Stimulated activated CD8-positive, alpha-beta memory T cell treated with anti-CD3 and anti-CD28 coated beads, Interleukin-4, amount 100 ng/mL, for 48 hours (primary cell): ENCODE measurements around the gene NOS3.

ENCODE experiments used
- DNase-seq: peaks from one replicate; pipeline ENCODE4 v3.0.0-alpha.2; 2020

Gene NOS3

DNA sequence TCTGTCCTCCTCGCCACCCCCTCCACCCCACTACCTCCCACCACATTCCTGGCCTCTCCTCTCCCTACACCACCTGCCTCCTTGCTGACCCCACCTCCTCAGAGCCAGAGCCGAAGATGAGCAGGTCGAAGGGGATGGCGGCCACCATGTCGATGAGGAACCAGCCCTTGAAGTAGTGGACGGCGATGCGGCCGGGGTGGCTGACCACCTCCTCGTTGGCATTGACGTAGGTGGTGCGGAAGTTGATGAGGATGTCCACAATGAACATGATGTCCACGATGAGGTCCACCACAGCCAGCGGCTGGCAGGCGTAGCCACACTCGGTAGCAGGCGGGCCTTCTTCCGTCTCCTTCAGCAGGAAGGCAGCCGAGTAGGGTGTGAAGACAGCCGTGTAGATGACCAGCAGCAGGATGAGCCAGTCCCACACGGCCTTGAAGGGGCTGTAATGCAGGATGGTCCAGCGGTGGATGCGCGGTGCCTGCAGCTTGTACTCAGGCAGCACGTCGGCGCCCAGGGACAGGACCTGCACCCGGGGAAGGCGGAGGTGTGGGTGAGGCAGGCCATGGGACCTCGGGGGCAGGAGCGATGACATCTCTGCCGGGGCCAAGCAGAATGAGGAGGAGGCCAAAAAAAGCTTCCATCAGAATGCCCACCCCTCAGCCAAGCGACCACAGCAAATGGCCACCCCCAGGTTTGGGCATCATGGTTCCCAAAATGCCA is 38.3 kb upstream of the NOS3 start:
- DNase-seq, result no peak

DNA sequence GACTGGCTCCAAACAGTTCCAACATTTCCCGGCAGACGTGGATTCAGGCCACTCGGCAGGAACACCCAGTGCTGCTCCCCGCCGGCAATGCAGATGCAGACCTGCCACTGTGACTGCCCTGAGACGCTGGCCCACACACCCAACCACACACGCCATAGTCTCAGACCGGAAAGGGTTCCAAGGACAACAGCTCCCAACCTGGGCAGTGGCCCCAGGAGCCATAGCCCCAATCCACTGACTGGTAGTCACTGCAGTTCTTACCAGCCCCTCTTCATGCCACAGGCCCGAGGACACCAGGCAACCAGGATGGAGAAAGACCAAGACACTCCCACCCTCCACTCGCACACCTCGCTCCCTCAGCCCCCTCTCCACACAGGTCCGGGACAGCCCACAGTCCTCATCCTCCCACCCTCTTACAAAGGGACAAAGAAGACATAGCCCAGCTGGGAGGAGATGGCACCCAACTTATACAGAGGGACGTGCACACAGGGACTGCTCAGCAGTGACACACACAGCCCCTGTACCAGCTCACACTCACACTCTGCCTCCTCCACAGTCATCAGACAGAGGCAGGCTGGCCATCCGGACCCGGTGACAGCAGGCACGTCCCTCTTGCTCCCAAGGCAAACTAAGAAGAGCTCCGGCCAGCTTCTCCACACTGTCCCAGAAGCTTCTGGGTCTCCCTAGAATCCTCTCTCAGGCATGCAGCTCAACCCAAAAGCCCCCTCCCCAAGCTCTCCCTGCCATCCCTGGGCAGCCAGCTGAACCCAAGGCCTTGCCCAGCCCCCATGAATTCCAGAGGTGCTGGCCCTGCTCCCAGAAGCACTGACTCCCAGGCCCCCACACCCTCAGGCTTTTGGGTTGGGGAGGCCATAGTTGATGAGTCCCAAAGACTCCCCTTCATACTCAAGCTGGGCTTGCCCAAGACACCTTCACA is 37.5 kb upstream of the NOS3 start:
- DNase-seq, result no peak

DNA sequence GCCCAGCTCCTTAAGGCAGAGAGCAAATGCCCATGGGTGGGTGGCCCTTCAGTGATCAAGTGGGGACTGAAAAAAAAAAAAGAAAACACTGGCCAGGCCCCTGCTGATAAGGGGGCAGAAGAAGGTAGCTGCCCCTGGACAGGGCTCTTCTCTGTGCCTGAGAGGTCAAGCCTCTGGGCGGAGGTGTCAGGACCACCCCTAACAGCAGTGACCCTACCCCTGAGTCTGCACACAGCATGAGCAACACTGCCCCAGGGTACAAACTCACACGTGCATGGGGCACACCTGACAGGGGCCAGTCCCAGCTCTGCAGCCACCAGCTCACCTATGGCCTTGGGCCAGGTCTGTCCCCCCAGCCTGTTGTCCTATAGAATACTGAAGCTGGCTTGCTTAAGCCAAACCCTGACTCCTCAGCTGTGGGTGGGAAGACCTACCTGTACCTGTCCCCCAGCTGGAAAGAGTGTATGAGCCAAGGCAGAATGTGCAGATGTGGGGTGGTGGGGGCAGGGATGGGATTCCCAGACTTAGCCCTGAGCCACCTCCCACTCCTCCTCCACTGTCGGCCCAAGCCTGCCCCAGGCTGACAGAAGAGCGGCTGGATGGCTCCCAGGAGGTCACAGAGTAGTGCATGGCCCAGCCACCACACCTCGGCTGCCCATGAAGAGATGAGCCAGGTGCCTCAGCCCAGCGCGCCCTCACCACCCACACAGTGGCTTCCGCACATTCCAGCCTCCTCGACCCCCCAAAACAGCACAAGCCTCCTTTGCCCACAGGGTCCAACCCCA is 36.4 kb upstream of the NOS3 start:
- no peak for DNase-seq

DNA sequence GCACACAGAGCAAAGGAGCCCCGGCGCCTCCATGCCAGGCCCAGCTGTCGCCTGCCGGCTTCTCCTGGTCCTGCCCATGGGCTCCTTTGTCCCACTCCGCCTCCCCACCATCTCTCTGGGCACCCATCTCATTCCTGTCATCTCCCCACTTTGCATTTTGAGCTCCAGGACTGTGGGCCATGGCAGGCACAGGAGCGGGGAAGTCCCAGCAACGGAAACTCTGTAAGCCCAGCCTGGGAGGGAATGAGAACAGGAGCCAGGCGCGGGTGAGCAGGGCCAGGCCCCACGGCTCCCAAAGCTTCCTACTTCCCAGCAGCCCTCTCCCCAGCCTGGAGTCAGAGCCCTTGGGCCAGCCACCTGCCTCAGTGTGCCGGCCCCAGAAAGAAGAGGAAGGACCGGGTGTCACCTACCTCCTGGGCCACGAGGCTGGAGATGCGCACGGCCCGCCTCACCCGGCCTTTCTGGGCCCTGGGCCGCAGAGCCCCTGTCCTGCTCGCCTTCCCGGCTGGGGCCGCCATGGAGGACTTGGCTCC is 35.8 kb upstream of the NOS3 start:
- no peak for DNase-seq

DNA sequence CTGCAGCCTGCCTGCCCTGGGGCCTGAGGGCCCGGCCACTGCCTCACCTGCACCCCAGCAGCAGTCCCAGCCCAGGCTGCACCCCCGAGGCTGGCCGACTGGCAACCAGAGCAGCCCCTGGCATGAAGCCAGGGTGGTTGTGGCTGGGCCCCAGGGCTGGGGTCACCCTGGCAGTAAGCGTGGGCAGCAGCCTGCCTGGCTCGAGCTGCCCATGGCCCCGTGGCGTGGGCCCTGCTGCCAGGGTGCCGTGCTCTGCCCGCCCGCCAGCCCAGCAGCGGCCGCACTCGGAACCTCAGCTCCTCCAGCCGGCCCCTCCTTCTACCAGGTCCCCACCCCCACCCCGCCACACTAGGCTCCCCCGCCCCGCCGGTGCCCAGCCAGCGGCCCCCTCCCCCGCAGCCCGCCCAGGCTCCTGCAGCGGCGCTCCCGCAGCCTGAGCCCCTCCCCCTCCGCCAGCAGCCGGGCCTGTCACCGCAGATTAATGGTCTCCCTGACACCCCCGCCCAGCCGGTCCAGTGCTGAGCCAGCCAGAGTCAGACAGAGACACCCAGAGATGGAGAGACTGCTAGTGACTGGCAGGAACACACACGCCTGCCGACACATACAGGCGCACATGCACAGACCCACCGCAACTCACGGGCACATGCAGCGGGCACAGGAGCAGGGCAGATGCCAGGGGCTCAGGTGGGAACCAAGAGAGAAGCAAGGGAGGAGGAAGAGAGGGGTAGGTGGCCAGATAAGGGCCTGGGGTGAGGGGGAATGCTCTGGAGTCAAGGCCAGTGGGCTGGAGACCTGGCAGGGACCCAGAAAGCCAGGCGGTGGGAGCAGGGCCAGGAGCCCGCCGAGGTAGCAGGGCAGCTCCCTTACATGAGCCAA is 35.1 kb upstream of the NOS3 start:
- no peak for DNase-seq

DNA sequence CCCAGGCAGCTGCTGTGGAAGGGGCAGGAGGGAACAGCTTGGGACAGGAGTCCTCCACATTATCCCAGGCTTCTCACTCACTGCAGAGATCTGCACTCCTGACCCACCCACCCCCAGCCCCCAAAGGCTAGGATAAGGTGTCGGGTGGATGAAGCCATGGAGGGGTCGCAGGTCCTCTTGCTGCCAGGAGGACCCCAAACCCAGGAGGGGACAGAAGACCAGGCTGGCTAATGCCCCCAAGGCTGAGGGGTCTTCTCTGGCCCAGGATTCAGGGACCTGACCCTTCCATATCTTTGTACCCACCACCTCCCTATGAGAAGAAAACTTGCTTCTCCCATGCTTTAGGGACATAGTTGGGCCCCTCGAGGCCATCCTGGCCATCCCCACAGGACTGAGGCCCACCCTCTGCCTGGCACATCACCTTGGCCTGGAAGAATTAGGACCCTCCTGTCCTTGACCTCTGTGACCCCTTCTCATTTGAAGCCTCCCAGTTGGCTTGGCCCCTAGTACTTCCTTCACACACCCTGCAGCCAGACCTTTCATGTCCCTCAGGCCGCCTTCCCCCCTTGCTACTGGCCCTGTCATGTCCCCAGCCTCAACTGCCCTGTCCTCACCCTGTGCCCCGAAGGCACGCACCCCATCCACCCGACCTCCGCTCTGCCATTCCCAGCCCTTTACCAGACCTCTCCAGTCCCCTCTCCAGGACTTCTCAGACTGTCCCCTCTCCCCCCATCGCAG is 34.3 kb upstream of the NOS3 start:
- DNase-seq, result no peak

DNA sequence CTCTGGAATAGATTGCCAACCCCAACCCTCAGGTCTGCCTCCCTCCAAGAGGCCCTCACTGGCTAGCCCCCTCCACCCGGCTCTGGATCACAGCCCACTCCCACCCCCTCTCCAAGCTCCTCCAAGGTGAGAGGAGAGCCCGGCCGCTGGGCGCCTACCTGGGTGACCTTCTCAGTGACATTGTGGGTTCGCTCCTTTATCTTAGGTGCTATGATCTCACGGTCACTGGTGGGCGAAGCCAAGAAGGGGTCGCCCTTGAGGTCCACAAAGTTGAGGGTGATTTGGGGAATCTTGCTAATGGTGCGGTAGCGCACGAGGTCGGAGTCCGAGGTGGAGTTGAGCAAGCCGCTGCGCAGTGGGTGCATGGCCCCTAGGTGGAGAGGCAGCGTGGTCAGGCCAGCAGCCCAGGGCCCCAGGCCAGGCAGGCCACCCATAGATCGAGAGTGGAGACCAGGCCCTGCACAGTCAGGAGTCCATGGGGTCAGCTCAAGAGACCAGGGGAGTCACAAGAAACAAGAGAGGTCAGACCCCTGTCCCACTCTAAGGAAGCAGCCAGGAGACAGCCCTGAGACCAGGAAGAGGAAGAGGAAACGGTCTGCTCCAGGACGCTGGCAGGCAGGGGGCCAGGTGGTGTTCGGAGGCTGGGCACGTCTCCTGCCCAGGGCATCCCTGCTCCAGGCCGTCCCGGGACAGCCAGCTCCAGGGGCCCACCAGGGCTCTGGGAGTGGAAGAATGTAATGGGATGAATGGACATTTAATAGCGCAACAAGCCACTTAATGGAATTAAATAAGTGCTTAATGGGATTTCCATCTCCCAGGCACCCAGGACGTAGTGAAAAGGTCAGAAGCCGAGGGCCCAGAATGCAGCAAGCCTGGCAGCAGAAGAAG is 33.4 kb upstream of the NOS3 start:
- DNase-seq, result no peak

DNA sequence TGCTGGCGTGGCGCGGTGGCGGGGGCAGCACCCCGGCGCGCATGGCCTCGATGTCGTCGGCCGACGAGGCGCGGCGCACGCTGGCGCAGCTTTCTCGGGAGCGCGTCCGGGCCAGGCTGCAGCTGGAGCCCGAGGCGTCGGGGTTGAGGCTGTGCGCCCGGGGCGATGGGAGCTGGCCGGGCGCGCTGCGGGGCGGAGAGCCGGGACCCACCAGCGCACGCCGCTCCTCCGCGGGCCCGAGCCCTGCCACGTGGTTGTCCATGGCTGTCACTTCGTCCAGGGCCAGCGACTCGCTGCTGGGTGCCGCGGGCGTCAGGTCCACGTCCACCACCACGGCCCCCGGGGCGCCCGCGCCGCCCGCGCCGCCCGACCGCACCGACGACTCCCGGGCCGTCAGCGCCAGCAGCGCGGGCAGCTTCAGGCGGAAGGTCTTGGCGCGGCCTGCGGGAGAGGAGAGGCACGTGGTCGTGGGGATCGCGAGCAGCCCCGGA is 32.7 kb upstream of the NOS3 start:
- no peak for DNase-seq

DNA sequence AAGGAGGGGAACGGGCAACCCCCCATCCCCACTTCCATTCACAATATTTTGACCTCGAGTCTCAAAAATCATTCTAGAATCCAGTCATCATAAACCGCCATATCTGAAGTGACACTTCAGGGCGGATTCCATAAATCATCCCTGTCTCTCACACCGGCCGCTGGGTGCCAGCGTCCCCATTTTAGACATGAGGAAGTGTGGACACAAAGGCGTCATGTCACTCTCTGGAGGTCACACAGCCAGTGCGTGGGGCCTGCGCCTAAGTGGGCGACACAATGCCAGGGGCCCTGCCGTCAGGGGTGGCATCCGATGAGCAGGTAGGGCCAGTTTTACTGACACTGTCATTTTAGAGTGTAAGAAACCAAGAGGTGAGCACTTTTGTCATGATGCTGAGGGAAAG is 32.2 kb upstream of the NOS3 start:
- no peak for DNase-seq

DNA sequence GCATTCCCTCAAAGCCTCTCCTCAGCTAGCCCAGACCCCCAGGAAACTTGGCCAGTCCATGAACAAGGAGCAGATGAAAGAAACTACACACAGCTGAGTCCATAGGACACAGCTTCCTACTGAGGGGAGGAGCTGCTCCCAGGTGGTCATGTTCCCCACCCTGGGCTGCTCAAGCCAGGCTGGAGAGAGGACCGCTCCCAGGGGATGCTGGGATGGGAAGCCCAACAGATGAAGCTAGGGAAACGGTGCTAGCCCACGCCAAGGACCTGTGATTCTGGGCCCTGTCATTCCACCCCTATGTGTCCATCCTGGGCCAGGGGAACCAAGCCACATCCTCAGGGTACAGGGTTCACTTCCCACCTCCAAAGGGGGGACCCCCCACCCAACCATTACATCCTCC is 31.7 kb upstream of the NOS3 start:
- DNase-seq, result no peak

DNA sequence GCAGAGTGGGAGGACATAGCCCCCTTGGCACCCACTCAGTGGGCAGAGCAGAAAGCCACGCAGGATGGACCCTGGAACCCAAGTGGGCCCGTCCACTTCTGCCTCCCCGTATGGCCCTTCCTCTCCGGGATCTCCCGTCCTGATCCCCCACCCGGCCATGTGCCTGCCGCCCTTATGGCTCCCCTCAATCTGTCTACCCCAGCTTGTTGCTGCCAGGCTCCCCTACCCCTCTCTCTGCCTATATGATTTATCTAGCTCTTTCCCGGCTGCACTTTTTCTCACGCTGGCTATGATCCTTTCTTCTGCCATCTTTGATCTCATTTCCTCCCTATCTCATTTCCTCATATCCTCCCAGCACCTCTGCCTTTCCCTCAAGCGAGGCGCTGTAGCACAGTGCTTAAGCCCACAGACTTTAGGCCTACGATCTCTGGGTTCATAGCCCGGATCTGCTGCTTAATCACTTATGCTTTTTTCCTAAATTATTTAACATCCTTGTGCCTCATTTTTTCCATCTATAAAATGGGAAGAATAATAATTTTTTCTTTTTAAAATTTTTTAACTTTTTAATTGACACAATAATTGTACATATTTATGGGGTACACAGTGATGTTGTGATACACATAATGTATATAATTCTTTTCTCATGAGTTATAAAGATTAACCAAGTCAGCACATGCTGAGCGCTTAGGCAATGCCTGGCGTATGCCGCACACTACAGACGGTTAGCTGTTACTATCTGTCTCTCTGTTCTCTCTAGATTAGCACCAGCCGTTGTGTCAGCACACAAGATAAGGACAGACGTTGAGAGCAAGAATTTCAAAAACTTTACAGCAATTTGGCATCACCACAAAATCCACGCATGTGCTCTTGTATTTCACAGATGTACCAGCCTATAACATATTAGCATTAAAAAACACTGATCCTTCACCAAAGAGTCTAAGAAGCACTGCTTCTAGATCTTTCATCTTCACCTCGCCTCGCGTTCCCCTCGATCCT is 30.8 kb upstream of the NOS3 start:
- DNase-seq, result no peak

DNA sequence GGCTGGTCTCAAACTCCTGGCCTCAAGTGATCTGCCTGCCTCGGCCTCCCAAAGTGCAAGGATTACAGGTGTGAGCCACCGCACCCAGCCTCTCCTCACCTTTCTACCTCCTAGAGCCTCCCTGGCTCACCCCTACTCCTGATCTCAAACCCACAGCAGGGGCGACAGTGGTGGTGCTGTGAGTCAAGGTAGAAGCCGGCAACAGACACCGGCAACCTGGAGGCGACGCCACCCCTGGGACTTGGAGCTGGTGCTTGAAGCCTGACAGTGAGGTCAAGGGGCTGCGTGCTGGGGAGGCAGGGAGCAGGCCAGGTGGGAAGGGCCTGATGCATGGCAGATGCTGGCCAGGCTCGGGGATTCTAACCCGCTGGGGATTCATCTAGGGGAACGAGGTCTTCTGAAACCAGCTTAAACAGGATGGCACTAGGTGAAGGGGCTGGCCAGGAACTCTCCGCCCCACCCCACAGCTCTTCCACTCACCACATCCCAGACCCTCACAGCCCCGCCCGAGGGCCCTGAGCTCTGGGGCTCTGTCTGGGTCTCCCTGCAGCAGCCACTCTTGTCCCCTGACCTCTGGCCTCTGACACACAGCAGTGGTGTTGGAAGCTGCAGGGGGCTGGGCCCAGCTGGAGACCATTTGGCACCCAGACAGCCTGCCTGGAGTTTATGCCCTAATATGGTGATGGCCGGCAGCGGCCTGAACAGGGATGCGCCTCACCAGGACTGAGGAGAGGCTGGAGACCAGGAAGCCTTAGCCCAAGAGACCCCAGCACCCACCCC is 29.1 kb upstream of the NOS3 start:
- DNase-seq, result no peak

DNA sequence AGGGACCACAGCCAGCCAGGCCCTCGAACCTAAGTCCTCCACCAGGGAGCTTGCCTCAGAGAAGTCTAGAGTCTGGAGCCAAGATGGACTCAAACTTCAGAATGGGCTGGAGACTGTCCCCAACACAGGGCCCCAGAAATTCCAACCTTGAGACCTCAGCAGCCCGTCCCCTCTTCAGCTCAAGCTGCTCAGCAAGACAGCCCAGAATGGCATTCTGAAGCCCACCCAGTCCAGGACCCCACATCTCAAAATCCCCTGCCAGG is 28.6 kb upstream of the NOS3 start:
- no peak for DNase-seq

DNA sequence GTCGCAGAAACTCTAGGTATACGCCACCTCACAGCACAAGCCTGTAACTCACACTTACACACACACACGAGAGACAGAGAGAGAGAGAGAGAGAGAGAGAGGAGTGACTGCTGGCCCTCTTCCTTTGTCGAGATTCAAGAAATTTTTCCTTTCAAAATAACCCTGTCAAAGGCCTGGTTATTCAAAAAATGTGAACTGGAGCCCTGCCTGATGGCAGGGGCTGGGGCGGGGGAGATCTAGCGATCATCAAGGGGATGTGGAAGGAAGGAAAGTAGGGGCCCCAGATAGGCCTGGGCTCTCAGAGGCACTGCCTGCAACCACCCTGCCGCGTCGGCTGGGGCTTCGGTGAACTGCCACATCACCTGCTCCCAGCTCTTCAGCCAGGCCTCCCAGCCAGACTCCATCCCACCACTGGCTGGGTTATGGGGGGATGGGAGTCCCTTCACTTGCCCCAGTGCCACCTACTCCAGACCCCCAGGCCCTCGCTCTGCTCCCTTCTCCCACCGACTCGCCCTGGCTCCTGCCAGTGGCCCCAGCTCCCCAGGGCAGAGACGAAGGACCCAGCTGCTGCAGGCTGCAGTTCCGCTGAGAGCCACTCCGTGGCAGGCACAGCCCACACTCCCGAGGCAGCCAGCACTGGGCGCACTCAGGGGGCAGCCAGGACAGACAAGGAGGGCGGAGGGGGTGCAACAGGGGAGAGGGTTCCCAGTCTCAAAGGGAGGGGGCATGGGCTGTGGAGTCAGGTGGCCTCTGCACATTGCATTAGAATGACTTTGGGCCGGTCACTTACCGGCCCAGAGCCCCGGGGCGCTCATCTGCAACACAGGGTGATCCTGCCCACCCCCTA is 28.0 kb upstream of the NOS3 start:
- DNase-seq, result peak; percentile 74

DNA sequence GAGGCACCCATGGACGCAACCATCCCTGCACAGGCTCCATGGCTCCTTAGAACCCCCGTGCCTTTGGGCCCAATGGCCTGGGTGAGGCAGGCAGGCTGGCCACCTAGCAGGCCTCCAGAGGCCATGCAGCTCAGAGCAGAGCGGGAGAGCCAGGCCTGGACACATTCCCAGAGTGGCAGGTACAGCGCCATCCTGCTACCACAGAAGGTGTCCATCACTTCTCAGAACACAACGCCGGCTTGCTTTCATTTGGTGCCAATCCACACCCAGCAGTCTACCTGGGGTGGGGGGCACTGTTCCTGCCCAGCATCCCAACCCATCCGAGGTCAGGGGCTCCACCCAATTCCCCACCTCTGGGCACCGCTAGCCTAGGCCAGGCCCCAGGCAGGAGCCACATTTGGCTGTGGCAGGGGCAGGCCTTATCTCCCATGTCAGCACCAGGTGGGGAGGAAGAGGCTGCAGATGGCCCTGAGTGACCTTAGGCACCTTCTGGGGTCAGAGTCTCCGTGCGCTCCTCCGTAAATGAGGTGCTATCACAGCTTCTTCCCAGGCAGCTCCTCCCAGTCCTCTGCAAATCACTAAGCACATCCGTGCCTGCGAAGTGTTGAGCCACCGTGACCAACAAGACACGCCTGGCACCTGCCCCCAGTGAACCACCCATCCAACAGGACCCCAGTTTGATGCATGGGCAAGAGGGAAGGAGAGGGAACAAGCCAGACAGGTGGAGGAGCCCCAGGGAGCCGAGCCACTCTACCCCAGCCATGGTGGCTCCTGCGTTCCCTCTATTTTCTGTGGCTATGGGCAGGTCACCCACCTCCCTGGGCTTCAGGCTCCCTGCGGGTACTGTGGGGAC is 26.9 kb upstream of the NOS3 start:
- no peak for DNase-seq

DNA sequence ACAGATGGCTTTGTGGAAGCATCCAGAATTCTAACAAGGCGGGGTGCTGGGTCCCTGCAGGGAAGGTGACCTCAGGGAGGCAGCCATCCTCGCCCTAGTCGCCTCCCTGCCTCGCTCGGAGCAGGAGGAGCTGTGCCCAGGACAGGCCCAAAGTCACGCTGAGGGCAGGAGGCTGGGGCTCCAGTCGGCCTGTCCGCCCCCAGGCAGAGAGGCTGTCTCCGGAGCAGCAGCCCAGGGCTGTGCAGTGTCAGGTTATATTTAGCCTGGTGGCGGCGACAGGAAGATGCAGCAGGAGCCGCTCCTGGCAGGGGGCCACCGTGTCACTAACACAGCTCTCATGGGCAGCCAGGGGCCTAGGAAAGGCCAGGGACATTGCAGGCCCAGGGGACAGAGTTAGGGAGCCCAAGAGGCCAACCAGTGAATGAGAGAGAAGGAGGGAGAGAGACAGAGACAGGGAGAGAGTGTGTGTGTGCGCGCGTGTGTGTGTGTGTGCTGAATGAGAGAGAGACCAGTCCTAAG is 26.2 kb upstream of the NOS3 start:
- no peak for DNase-seq
